Measurements from ENCODE around the gene CHST11.
"Not testable (repeated sequence)": the region's sequence is repeated elsewhere in the genome, so short reads cannot be mapped to it uniquely, and the experiment has no call there.

Gene CHST11

DNA sequence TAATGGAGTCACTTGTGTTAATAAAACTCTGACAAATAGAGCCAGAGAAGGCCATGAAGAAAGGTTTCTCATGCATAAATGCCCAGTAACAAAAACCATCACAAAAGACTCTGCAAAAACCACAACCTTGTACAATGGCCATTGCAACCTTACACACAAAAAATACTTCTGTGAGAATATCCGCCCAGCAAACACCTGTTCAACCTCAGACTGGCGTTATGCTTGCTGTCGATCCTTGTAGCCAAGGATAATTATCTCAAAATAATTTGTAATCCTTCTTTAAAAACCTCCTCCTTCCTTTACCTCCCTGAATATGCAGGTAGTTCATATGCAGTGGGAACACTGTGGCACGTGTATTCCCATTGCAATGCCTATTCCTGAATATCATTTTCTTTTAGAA lies 344.3 kb downstream of the CHST11 start:
- no peak for TF ChIP-seq CTCF (IDR thresholded peaks at IDR 0.05)
- no peak for TF ChIP-seq ZFX (IDR thresholded peaks at IDR 0.05; ENCODE audit: borderline replicate concordance)
- no peak overlapping the region for H3K27ac ChIP-seq

DNA sequence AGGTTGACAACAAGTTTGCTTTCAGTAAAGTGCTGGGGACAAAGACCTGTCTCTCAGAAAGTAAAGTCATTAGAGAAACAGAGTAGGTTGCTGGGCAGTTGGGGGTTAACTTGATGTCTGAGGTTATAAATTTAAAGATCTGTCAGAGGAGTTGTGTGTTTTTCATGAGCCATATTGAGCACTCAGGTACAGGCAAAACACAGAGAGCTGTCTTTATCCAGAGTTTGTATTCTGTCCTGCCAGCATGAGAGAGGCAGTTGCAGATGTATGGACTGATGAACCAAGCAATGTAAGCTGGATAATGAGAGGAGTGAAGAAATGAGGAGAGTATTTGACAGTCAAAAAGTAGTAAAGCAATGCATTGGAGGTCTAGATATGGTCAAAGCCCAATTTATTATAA lies 344.7 kb downstream of the CHST11 start:
- no peak overlapping the region for H3K27ac ChIP-seq
- TF ChIP-seq ZFX (IDR thresholded peaks at IDR 0.05; ENCODE audit: borderline replicate concordance) (no peak), CTCF (IDR thresholded peaks at IDR 0.05) (no peak)

DNA sequence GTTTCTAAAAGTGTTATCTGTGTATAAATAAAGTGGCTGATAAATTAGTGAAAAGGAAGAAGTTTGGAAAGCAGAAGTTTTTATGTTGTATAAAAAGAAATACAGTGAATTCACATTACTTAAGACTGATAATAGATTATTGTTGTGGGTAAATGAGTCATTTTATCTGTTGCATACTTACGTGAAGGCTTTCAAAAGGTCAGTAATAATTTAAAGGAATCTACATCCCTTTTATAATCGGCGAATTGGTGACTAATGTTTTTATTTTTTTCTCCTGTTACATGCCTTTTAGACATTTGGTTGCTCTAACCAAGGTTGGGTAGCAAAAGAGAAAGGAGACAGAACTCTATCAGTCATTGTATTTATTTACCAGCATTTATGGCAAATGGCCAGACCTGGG lies 345.5 kb downstream of the CHST11 start:
- no peak for TF ChIP-seq CTCF (IDR thresholded peaks at IDR 0.05)
- TF ChIP-seq ZFX (IDR thresholded peaks at IDR 0.05; ENCODE audit: borderline replicate concordance), result no peak
- H3K27ac ChIP-seq, result no peak overlapping the region

DNA sequence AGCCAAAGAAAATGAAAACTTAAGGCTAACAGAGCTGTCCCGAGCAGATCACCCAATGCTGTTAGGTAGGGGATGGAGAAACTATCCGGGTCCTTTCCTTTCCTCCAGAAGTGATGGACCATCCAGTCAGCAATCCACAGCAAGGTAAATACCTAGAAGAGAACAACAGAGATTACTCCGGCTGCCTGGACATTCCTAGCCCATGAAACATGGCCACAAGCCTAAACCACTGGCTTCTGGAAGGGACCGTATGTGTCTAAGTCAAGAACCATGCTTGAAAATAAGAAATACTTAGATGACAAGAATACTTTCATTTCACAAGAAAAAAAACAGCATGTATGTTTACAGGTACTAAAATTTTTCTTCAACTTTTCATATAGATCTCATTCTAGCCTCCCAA lies 348.4 kb downstream of the CHST11 start:
- no peak overlapping the region for H3K27ac ChIP-seq
- TF ChIP-seq ZFX (IDR thresholded peaks at IDR 0.05; ENCODE audit: borderline replicate concordance), result no peak
- TF ChIP-seq CTCF (IDR thresholded peaks at IDR 0.05), result no peak

DNA sequence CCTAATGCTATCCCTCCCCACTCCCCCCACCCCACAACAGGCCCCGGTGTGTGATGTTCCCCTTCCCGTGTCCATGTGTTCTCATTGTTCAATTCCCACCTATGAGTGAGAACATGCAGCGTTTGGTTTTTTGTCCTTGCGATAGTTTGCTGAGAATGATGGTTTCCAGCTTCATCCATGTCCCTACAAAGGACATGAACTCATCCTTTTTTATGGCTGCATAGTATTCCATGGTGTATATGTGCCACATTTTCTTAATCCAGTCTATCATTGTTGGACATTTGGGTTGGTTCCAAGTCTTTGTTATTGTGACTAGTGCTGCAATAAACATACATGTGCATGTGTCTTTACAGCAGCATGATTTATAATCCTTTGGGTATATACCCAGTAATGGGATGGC lies 349.4 kb downstream of the CHST11 start:
- H3K27ac ChIP-seq, result not testable (repeated sequence)

GRCh38 chr12:104809251-104809650 lies 352.5 kb downstream of the CHST11 start:
- TF ChIP-seq CTCF (IDR thresholded peaks at IDR 0.05) (no peak), ZFX (IDR thresholded peaks at IDR 0.05; ENCODE audit: borderline replicate concordance) (no peak)
- H3K27ac ChIP-seq, result no peak overlapping the region

DNA sequence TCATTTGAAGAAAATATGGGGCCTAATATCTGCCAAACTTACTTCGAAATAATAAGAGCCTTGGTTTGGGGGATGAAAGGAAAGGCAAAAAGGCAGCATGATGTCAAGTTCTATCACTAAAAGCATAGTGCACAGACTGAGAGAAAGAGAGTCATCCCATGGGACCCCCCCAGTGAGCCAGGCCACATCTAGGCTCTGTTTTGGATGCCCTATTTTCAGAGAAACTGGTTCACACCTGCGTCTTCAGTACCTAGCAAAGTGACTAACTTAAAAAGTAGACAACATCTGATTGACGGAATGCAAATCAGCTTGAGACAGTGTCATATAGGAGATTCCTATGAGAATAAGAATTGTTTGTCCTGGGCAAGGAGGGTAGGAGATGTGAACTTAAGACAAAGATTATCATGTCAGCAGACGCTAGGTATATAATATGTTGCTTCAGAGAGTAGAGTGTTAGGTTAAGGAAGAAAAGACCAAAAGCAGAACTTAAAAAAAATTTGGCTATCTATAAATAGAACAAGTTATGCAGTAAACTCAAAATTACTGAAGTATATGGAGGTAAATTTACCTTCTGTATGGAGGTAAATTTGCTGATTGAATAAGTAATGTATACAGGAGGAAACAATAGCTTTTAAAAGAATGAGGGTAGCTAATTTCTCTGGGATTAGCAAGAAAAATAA lies 353.1 kb downstream of the CHST11 start:
- TF ChIP-seq ZFX (IDR thresholded peaks at IDR 0.05; ENCODE audit: borderline replicate concordance) (no peak), CTCF (IDR thresholded peaks at IDR 0.05) (no peak)
- no peak overlapping the region for H3K27ac ChIP-seq

Measured in 22Rv1 (cell line).